ENCODE data around the gene GASK1A.

GASK1A gene

DNA sequence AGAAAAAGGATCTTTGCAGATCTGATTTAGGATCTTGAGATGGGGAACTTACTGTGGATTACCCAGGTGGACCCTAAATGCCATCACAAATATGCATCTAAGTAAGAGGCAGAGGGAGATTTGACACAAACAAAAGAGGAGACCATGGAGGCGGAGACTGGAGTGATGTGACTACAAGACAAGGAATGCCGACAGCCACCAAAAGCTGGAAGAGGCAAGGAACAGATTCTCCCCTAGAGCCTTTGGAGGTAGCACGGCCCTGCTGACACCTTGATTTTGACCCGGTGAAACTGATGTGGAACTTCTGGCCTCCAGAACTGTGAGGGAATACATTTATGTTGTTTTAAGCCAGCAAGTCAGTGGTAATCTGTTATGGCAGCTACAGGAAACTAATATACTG lies 44.0 kb downstream of the GASK1A start:
- WGBS, result 81% methylated on average over 3 of the region's 4 CpGs
- H3K4ac ChIP-seq (ENCODE audit: low read depth in 1 of 2, low read length in 2 of 2), result no peak overlapping the region

DNA sequence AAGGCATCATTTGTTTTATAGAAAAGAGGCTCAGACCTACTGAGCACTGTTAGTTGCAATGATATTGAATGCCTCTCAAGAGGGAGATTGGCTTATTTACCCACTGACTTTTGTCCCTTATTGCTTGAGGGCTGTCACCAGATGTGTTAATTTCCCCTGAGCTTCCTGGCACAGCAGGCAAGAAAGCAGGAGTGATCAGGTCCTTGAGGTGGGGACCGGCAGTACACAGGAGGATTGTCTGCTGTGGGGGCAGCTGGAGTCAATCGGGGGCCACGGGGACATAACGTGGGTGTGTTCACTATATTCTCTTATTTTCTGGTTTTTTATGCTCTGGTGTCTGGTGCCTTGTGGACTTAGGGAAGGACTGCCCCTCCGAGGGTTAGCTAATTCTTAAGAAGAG lies 44.6 kb downstream of the GASK1A start:
- H3K14ac ChIP-seq (ENCODE audit: low read length in 2 of 2), result no peak overlapping the region
- no peaks in the 10 kb centered on the region for H3K4me1 ChIP-seq (ENCODE audit: control insufficient read depth, insufficient read depth, low read depth, low read length)
- H3K27me3 ChIP-seq (ENCODE audit: control insufficient read depth in 1 of 2, insufficient read depth in 1 of 2, low read length in 2 of 2), result peaks cover 0 to 25% of the 10 kb centered on the region in 2 experiments
- no peak overlapping the region for H3K18ac ChIP-seq (ENCODE audit: low read depth in 1 of 2, low read length in 2 of 2)
- H3K23ac ChIP-seq (ENCODE audit: low read length in 2 of 2), result no peak overlapping the region
- no peak overlapping the region for H2BK5ac ChIP-seq (ENCODE audit: low read depth, low read length, poor library complexity, severe bottlenecking)
- H3K9ac ChIP-seq (ENCODE audit: low read length), result no peak overlapping the region
- 76% methylated on average over 5 of the region's 5 CpGs for WGBS
- no peak overlapping the region for H2BK12ac ChIP-seq (ENCODE audit: low read length in 2 of 2)
- H4K8ac ChIP-seq (ENCODE audit: low read length), result no peak overlapping the region
- no peak overlapping the region for H3K4me2 ChIP-seq (ENCODE audit: low read length, poor library complexity, severe bottlenecking)
- H3K4ac ChIP-seq (ENCODE audit: low read depth in 1 of 2, low read length in 2 of 2), result no peak overlapping the region
- no peaks in the 10 kb centered on the region for H3K79me1 ChIP-seq (replicated peaks; ENCODE audit: low read length, poor library complexity, severe bottlenecking)
- H2BK120ac ChIP-seq (ENCODE audit: low read depth, low read length), result no peak overlapping the region
- no peak overlapping the region for H3K4me3 ChIP-seq (ENCODE audit: insufficient read depth in 1 of 2, low read depth in 1 of 2, low read length in 2 of 2)
- H3K27ac ChIP-seq (ENCODE audit: low read length, poor library complexity, severe bottlenecking), result no peak overlapping the region
- H2AK5ac ChIP-seq (ENCODE audit: low read length, severe bottlenecking), result no peak overlapping the region
- H2BK15ac ChIP-seq (ENCODE audit: low read depth, poor library complexity, severe bottlenecking), result no peak overlapping the region
- no peaks in the 10 kb centered on the region for H3K36me3 ChIP-seq (ENCODE audit: control insufficient read depth in 1 of 2, insufficient read depth in 2 of 2, low read depth in 1 of 2, low read length in 2 of 2)
- no peak overlapping the region for H4K91ac ChIP-seq (ENCODE audit: low read length)
- H3K9me3 ChIP-seq (ENCODE audit: control insufficient read depth, low read length), result no peaks in the 10 kb centered on the region
- DNase-seq, result no peak
- no peak overlapping the region for H2AFZ ChIP-seq (ENCODE audit: low read depth, low read length)

More for the DNA sequence above, 44.0 kb downstream of the GASK1A start:
- Histone ChIP-seq H3K18ac (ENCODE audit: low read depth in 1 of 2, low read length in 2 of 2) (no peak overlapping the region), H3K9ac (ENCODE audit: low read length) (no peak overlapping the region), H3K23ac (ENCODE audit: low read length in 2 of 2) (no peak overlapping the region), H3K27me3 (ENCODE audit: control insufficient read depth in 1 of 2, insufficient read depth in 1 of 2, low read length in 2 of 2) (peaks cover 0 to 25% of the 10 kb centered on the region in 2 experiments), H2BK15ac (ENCODE audit: low read depth, poor library complexity, severe bottlenecking) (no peak overlapping the region), H2BK120ac (ENCODE audit: low read depth, low read length) (no peak overlapping the region), H2AK5ac (ENCODE audit: low read length, severe bottlenecking) (no peak overlapping the region), H4K8ac (ENCODE audit: low read length) (no peak overlapping the region), H2BK5ac (ENCODE audit: low read depth, low read length, poor library complexity, severe bottlenecking) (no peak overlapping the region), H3K79me1 (replicated peaks; ENCODE audit: low read length, poor library complexity, severe bottlenecking) (no peaks in the 10 kb centered on the region), H2AFZ (ENCODE audit: low read depth, low read length) (no peak overlapping the region), H3K27ac (ENCODE audit: low read length, poor library complexity, severe bottlenecking) (no peak overlapping the region), H3K9me3 (ENCODE audit: control insufficient read depth, low read length) (no peaks in the 10 kb centered on the region), H4K91ac (ENCODE audit: low read length) (no peak overlapping the region), H3K4me2 (ENCODE audit: low read length, poor library complexity, severe bottlenecking) (no peak overlapping the region), H3K4me3 (ENCODE audit: insufficient read depth in 1 of 2, low read depth in 1 of 2, low read length in 2 of 2) (no peak overlapping the region), H3K36me3 (ENCODE audit: control insufficient read depth in 1 of 2, insufficient read depth in 2 of 2, low read depth in 1 of 2, low read length in 2 of 2) (no peaks in the 10 kb centered on the region), H3K14ac (ENCODE audit: low read length in 2 of 2) (no peak overlapping the region), H2BK12ac (ENCODE audit: low read length in 2 of 2) (no peak overlapping the region), H3K4me1 (ENCODE audit: control insufficient read depth, insufficient read depth, low read depth, low read length) (no peaks in the 10 kb centered on the region)
- DNase-seq, result no peak

DNA sequence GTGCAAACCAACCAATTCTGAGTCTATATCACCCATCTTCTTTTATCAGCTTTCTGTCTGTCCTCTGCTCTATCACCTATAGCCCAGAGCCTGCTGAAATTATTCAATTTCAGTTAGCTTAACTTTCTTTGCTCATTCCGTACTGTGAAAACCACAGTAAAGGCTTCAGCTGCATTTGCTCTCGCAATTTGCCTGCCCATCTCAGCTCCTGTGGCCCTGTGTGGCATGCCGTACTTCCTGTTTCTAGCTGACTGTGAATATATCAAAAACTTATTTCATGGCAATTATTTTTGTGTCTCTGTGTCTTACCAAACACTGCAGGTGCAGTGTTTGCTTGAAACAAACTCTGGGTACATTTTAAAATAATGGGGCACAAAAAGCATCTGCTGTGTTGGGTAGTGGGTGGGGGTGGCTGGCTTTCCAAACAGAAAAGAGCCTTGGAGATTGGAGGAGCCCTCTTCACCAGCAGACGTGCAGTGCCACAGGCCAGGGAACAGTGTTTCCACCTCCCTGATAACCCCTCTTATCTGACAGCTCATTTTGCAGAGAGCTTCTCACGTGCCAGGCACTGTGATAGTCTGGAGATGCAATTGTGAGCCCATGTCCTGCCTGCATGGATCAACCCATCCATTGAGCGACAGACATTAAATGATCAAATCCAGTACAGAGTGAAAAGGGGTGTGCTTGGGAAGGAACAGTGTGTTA lies 45.2 kb downstream of the GASK1A start:
- no peak overlapping the region for H2BK5ac ChIP-seq (ENCODE audit: low read depth, low read length, poor library complexity, severe bottlenecking)
- no peak overlapping the region for H2AFZ ChIP-seq (ENCODE audit: low read depth, low read length)
- no peak overlapping the region for H2AK5ac ChIP-seq (ENCODE audit: low read length, severe bottlenecking)
- H2BK12ac ChIP-seq (ENCODE audit: low read length in 2 of 2), result no peak overlapping the region
- H3K4me1 ChIP-seq (ENCODE audit: control insufficient read depth, insufficient read depth, low read depth, low read length), result no peaks in the 10 kb centered on the region
- no peak overlapping the region for H3K4me3 ChIP-seq (ENCODE audit: insufficient read depth in 1 of 2, low read depth in 1 of 2, low read length in 2 of 2)
- H3K79me1 ChIP-seq (replicated peaks; ENCODE audit: low read length, poor library complexity, severe bottlenecking), result no peaks in the 10 kb centered on the region
- H3K23ac ChIP-seq (ENCODE audit: low read length in 2 of 2), result no peak overlapping the region
- DNase-seq, result no peak
- H3K4ac ChIP-seq (ENCODE audit: low read depth in 1 of 2, low read length in 2 of 2), result no peak overlapping the region
- H3K27me3 ChIP-seq (ENCODE audit: control insufficient read depth in 1 of 2, insufficient read depth in 1 of 2, low read length in 2 of 2), result peaks cover 0 to 25% of the 10 kb centered on the region in 2 experiments
- H4K91ac ChIP-seq (ENCODE audit: low read length), result no peak overlapping the region
- no peak overlapping the region for H3K14ac ChIP-seq (ENCODE audit: low read length in 2 of 2)
- no peak overlapping the region for H3K27ac ChIP-seq (ENCODE audit: low read length, poor library complexity, severe bottlenecking)
- H3K9me3 ChIP-seq (ENCODE audit: control insufficient read depth, low read length), result no peaks in the 10 kb centered on the region
- no peak overlapping the region for H2BK15ac ChIP-seq (ENCODE audit: low read depth, poor library complexity, severe bottlenecking)
- no peak overlapping the region for H3K18ac ChIP-seq (ENCODE audit: low read depth in 1 of 2, low read length in 2 of 2)
- H2BK120ac ChIP-seq (ENCODE audit: low read depth, low read length), result no peak overlapping the region
- no peak overlapping the region for H4K8ac ChIP-seq (ENCODE audit: low read length)
- H3K36me3 ChIP-seq (ENCODE audit: control insufficient read depth in 1 of 2, insufficient read depth in 2 of 2, low read depth in 1 of 2, low read length in 2 of 2), result no peaks in the 10 kb centered on the region
- no peak overlapping the region for H3K9ac ChIP-seq (ENCODE audit: low read length)
- 75% methylated on average over 5 of the region's 6 CpGs for WGBS
- no peak overlapping the region for H3K4me2 ChIP-seq (ENCODE audit: low read length, poor library complexity, severe bottlenecking)

DNA sequence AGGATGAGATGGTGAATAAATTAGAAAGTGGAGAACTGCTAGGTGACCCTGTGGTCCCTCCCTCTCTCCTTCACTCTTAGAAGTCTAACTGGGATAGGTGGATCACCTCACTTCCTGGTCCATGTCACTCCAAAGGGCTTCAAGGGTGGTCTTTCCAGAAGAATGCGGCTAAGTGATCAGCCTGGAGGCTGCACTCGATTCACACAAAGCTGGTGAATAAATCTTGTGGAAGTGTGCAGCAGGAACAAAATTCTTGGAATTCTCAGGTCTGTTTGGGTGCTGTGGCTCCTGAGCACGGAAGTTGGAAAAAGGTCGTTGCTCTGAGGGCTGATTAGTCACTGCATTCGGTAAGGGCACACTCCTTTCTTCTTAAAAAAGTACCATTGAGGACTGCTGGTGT lies 46.3 kb downstream of the GASK1A start:
- Histone ChIP-seq H3K18ac (ENCODE audit: low read depth in 1 of 2, low read length in 2 of 2) (no peak overlapping the region), H4K91ac (ENCODE audit: low read length) (no peak overlapping the region), H3K4me3 (ENCODE audit: insufficient read depth in 1 of 2, low read depth in 1 of 2, low read length in 2 of 2) (no peak overlapping the region), H2AK5ac (ENCODE audit: low read length, severe bottlenecking) (no peak overlapping the region), H3K14ac (ENCODE audit: low read length in 2 of 2) (peak overlapping the region in 1 of 2 experiments; percentile 23), H2BK15ac (ENCODE audit: low read depth, poor library complexity, severe bottlenecking) (no peak overlapping the region), H2BK5ac (ENCODE audit: low read depth, low read length, poor library complexity, severe bottlenecking) (no peak overlapping the region), H2BK12ac (ENCODE audit: low read length in 2 of 2) (no peak overlapping the region), H2BK120ac (ENCODE audit: low read depth, low read length) (no peak overlapping the region), H3K4me2 (ENCODE audit: low read length, poor library complexity, severe bottlenecking) (no peak overlapping the region), H3K9ac (ENCODE audit: low read length) (no peak overlapping the region), H3K23ac (ENCODE audit: low read length in 2 of 2) (no peak overlapping the region), H3K27ac (ENCODE audit: low read length, poor library complexity, severe bottlenecking) (no peak overlapping the region), H3K27me3 (ENCODE audit: control insufficient read depth in 1 of 2, insufficient read depth in 1 of 2, low read length in 2 of 2) (peaks cover 0 to 25% of the 10 kb centered on the region in 2 experiments), H2AFZ (ENCODE audit: low read depth, low read length) (no peak overlapping the region), H4K8ac (ENCODE audit: low read length) (no peak overlapping the region), H3K9me3 (ENCODE audit: control insufficient read depth, low read length) (no peaks in the 10 kb centered on the region), H3K4ac (ENCODE audit: low read depth in 1 of 2, low read length in 2 of 2) (no peak overlapping the region), H3K4me1 (ENCODE audit: control insufficient read depth, insufficient read depth, low read depth, low read length) (no peaks in the 10 kb centered on the region), H3K36me3 (ENCODE audit: control insufficient read depth in 1 of 2, insufficient read depth in 2 of 2, low read depth in 1 of 2, low read length in 2 of 2) (no peaks in the 10 kb centered on the region), H3K79me1 (replicated peaks; ENCODE audit: low read length, poor library complexity, severe bottlenecking) (no peaks in the 10 kb centered on the region)
- 68% methylated on average over 4 of the region's 5 CpGs for WGBS
- no peak for DNase-seq
